ACHN (cell line): Measurements from ENCODE around the gene MTHFD1.

Source experiments
- DNase-seq: peaks from one replicate; pipeline ENCODE4 v3.0.0-alpha.2; 2015
- in situ Hi-C: cut with HindIII; loops from 2 replicates; pipeline ENCODE4 v1.10.0; 2017; ENCODE audit warnings: low sequenced_read_pairs, low pct_ligation_motif_present, low pct_unique_long_range_greater_than_20kb

Gene MTHFD1

GRCh38 chr14:64400829-64401459 lies 12.8 kb downstream of the MTHFD1 start:
- DNase-seq, result no peak
- in situ Hi-C loops, result no loop called here

GRCh38 chr14:64401949-64402348 lies 13.8 kb downstream of the MTHFD1 start:
- in situ Hi-C loops, result no loop called here
- no peak for DNase-seq

- DNase-seq, result no peak
- in situ Hi-C loops, result no loop called here
Observed at GRCh38 chr14:64405295-64405694, 17.1 kb downstream of the MTHFD1 start.

- in situ Hi-C loops, result no loop called here
- DNase-seq, result no peak
Observed at GRCh38 chr14:64407329-64407728, 19.2 kb downstream of the MTHFD1 start.

- DNase-seq, result no peak
- in situ Hi-C loops, result no loop called here
Observed at GRCh38 chr14:64409126-64409920, 21.2 kb downstream of the MTHFD1 start.

- in situ Hi-C loops, result no loop called here
Observed at GRCh38 chr14:64410084-64410774, 22.1 kb downstream of the MTHFD1 start.

GRCh38 chr14:64411001-64411400 lies 22.8 kb downstream of the MTHFD1 start:
- in situ Hi-C loops, result no loop called here

More at GRCh38 chr14:64410084-64410774, 22.1 kb downstream of the MTHFD1 start:
- DNase-seq, result peak; percentile 78

GRCh38 chr14:64412237-64412636 lies 24.1 kb downstream of the MTHFD1 start:
- in situ Hi-C loops, result no loop called here
- no peak for DNase-seq

More at GRCh38 chr14:64411001-64411400, 22.8 kb downstream of the MTHFD1 start:
- DNase-seq, result no peak

GRCh38 chr14:64416348-64416932 lies 28.3 kb downstream of the MTHFD1 start:
- in situ Hi-C loops, result no loop called here

DNA sequence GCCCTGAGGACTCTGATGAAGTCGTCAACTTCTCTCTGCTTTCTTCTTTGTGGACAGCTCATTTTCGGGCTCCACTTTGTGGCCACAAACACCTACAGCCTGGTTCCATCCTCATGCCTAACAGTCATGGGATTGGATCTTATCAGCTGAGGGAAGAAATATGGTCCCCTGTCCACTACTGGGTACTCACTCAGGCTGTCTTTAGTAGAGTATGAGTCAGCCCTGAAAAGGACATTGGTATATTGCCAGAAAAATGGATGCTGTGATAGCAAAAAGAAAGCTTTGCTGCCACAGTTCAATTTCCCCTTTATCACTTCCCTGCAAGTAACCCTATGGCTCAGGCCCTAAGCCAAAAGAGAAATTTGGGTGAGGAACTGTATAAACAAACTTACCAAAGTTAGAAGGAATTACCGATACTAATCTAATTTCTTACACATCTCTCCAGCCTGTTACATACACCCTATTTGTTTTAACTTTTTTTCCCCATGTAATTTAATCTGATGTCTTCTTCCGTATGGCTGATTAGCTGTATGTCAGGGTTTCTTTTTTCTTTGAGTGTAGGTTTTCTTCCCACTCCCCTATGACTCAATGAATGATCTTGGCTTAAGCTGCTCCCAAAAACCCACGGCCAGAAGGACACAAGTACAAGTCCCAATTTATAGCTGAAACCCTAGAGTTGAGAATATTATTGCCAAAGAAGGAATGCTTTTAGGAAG lies 29.1 kb downstream of the MTHFD1 start:
- in situ Hi-C loops, result no loop called here
- DNase-seq, result no peak

More at GRCh38 chr14:64416348-64416932, 28.3 kb downstream of the MTHFD1 start:
- no peak for DNase-seq

DNA sequence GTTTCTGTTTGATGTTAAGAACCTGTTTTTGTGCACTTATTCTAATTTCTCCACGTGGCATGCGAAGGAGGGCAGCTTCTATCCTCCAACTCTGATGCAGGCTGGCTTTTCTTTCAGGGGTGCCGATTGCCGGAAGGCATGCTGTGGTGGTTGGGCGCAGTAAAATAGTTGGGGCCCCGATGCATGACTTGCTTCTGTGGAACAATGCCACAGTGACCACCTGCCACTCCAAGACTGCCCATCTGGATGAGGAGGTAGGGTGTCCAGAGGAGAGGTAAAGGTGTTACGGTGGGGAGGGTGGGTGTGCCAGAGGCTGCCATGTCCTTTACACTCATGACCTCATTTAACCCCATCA lies 29.6 kb downstream of the MTHFD1 start:
- no peak for DNase-seq
- in situ Hi-C loops, result no loop called here

GRCh38 chr14:64419003-64419402 lies 30.9 kb downstream of the MTHFD1 start:
- no peak for DNase-seq
- in situ Hi-C loops, result no loop called here

GRCh38 chr14:64421166-64421565 lies 33.0 kb downstream of the MTHFD1 start:
- DNase-seq, result no peak
- in situ Hi-C loops, result no loop called here

DNA sequence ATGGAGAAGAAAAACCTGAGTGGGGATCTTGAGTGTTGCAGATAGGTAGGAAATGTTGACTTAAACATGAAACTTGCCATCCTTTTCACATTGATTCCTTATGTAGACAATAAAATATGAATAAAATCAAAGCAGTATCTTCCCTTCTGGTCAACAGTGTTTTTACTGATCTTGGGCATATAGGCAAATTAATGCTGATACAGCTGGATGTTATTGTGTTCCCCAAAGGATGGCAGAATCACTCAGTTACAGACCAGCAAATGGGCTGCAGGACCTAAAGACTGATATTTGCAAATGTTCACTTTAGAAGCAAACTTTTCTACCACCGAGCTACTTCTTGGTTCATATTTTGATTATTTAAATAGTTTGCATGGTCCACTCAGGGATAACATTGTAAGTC lies 33.9 kb downstream of the MTHFD1 start:
- no peak for DNase-seq
- in situ Hi-C loops, result no loop called here

DNA sequence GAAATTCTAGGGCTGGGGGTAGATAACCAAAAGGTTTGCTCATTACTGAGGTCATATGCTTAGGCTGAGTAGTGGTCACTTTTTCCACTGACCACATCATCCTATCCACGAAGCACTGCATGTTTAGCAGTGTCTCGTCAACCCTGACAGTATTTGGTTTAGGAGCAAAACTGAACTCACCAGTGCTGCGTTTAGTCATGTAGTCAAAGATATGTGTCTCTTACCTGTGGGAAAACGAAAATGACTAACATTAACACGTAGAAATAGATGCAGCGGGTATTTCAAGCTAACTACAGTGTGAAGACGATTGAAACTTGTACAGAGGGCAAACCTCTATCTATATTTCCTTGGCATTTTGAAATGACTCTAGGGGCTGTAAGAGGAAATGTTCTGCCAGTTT lies 34.6 kb downstream of the MTHFD1 start:
- in situ Hi-C loops, result no loop called here
- DNase-seq, result no peak

DNA sequence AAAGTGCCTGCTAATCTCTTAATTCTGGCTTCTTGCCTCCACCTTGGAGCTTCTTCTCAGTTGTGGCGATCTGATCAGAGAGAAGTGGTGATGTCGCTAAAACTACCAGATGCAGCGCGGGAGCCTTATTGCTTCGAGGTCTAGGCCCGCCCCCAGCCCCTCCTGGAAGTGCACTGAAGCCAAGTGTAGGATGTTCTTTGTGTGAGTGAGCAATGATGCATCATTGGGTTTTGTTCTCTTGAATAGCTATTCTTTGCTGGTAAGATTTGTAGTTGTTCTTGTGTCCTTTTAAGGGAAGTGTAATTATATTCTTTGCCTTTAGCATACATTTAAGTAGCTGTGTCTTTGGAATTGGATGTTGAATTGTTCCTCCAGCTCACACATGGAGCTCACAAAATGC lies 35.8 kb downstream of the MTHFD1 start:
- DNase-seq, result no peak
- in situ Hi-C loops, result no loop called here

DNA sequence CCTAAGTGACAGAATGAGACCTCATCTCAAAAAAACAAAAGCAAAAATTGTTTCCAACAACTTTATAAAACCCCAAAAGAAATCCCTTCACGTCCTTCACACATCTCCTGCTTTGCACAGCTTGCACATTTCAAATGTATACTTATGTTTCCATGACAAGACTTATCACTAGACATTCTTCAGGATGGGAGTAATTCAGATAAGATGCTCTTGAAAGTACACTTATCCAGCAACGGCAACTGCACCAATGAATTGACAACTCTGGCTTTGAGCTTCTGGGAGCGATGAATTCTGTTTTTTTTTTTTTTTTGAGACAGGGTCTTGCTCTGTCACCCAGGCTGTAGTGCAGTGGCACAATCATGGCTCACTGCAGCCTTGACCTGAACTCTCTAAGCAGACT lies 46.4 kb downstream of the MTHFD1 start:
- in situ Hi-C loops, result no loop called here
- DNase-seq, result no peak

- DNase-seq, result peak; percentile 96
- in situ Hi-C loops, result no loop called here
Observed at GRCh38 chr14:64438181-64438841, 50.2 kb downstream of the MTHFD1 start.
